ENCODE measurements around the gene EFNB2.

The EFNB2 gene, protein sequence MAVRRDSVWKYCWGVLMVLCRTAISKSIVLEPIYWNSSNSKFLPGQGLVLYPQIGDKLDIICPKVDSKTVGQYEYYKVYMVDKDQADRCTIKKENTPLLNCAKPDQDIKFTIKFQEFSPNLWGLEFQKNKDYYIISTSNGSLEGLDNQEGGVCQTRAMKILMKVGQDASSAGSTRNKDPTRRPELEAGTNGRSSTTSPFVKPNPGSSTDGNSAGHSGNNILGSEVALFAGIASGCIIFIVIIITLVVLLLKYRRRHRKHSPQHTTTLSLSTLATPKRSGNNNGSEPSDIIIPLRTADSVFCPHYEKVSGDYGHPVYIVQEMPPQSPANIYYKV

DNA sequence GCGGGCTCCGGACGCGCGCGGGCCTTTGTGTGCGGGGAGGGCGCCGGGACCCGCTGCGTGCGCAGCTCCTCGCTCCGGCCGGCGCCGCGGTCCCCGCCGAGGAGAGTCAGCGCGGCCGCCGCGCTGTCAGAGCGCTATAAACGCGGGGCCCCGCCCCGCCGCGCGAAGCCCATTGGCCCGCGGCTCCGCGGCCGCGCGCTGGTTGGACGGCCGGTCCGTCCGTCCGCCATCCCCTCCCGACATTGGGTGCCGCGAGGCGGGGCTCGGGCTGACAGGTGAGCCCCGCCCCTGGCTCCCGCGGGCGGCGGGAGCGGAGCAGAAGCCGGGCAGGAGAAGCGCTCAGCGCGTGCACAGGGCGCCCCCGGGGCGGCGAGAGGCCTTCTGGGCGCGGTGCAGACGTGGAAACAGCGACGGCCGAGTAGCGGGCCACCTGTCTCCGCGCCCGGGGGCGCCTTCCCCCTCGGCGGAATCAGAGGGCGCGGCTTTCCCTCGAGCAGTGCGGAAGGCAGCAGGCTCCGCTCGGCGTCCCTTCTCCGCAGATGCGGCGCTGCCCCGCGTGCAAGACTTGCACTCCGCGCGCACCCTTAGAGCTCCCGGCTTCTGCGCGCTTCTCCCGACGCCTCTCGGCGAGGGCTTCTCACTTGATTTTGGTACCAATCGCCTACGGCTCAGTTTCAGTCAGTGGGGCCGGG is at the start of gene EFNB2:
EFNB2 (minus strand) TSS at position 111 of the 692 bp plus-strand sequence. CDS start 698 bp downstream, outside the sequence.
- peak; percentile 63 to 73 for DNase-seq (ENCODE audit: low read depth in 2 of 2)

GRCh38 chr13:106581225-106581624 is 45.8 kb upstream of the EFNB2 start:
- no peak for DNase-seq (ENCODE audit: low read depth in 2 of 2)

GRCh38 chr13:106575896-106576295 is 40.4 kb upstream of the EFNB2 start:
- no peak for DNase-seq (ENCODE audit: low read depth in 2 of 2)

DNA sequence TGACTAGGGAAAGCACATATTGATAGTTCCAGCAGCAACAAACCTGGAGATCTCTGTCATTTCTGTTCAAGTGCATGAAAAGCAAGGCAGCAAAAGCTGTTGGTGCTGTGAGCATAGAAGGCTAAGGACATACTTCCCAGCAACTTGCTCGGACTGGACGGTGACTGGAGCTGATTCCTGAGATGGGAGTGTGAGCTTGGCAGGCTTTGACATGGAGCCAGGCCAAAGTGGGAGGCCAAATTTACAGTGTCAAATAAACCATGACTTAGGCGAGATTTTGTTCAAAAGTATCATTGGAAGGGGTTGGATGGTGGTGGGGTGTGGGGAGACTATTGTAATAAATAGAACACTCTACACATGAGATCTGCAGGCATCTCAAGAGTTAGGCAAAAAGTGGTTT is 38.4 kb upstream of the EFNB2 start:
- no peak for DNase-seq (ENCODE audit: low read depth in 2 of 2)

- no peak for DNase-seq (ENCODE audit: low read depth in 2 of 2)
Observed at GRCh38 chr13:106573284-106573846, 37.9 kb upstream of the EFNB2 start.

GRCh38 chr13:106570299-106570852 is 34.9 kb upstream of the EFNB2 start:
- peak; percentile 19 to 29 for DNase-seq (ENCODE audit: low read depth in 2 of 2)

GRCh38 chr13:106569233-106570095 is 34.0 kb upstream of the EFNB2 start:
- DNase-seq (ENCODE audit: low read depth in 2 of 2), result no peak

DNA sequence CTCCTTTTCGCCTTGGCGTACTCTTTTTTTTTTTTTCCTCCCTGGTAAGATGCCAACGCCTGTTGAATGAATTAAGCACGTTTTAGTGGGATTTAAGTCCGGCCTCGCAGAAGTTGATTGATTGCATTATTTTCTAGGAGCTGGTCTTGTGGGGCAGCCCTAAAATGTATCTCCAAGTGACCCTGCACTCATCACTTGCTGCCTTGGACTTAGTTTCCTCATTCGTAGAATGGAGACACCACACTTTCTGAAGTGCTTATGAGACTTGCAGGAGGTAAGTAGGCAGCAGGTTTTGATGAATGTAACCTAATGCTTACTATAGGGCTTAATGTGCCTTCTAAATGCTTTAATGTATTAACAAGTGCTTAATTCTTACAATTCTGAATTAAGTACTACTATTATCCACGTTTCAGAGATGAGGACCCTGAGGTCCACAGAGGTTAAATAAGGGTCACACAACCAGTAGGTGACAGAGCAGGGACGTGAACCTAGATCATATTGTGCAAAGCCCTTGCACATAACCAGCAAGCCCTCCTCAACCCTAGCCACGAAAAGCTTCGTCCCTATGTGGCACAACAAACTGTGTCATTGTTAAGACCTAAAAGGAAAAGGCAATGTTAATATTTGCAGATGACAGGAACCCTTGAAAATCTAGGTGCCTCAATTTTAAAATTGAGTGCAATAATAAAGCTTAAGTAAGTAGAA is 33.0 kb upstream of the EFNB2 start:
- DNase-seq (ENCODE audit: low read depth in 2 of 2), result no peak

DNA sequence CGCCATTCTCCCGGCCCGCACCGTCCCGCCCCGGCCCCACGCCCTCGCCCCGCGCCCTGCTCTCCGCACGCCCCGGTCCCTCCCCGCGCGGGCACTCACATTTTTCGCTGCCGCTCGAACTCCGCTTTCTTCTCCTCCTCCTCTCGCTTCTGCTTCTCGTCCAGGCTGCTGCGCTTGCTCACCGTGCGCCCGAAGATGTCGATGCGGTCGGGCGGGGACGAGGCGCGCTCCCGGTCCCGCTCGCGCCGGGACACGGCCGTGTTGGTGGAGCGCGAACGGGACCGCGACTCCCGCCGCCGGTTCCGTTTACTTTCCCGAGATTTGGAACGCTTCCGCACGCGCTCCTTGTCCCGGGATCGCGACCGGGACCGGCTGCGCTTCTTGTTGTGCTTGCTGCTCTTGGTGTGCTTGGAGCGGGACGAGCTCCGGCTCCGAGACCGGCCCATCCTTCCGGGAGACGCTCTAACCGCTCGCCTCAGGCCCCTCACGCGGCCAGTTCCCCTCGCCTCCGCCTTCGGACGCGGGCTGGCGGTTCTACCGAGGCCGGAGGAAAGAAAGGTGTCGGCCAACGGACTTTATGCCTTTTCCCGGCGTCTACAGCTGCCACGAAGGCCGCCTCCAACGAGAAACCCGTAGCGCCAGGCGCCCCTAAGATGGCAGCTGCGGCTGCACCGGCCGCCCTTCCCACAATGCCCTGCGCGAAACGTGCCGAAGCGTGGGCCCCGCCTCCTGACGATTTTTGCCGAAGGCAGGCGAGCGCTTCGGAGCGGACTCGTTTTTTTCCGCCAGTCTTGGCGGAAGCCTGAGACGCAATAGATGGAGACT is 32.2 kb upstream of the EFNB2 start, which contains the start of gene ARGLU1:
ARGLU1 (minus strand) TSS at position 664 of the 825 bp plus-strand sequence; CDS start at position 446, 218 bp downstream.
- peak; percentile 88 to 95 for DNase-seq (ENCODE audit: low read depth in 2 of 2)

DNA sequence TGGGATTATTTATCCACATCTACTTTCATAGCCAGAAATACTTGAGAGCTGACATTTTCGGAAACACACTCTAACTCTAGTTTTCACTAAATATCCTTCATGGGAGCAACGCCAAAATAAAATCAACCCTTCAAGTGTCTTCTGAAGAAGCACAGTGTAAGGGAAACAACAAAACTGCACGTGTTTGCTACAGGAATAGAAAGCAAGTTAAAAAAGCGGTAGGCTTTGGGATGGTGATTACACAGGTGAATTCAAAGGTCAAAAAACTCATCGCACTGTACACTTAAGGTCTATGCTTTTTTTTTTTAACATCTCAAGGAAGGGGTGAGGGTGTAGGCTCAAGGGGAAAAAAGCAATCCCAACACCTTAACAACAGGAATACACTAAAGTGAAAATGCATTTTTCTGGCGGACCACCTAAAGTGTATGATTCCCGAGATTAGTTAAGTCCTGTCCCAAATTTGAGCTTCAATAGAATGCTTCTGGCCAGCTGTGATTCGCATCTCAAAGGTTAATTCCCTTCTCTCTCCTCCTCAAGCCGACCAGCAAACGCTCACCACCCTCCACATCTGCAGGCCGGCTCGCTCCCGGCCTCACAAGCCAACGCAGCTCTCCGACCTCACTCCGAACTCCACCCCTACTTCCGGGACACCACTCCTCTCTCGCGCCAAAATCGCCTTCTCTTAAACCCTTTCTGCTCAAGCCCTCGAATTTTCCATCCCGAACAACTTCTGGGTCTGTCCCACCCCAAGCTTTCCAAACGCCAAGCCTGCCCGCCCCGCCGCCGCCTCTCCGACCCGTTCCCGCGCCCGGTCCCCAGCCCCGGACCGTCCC is 31.4 kb upstream of the EFNB2 start:
- DNase-seq (ENCODE audit: low read depth in 2 of 2), result no peak

- no peak for DNase-seq (ENCODE audit: low read depth in 2 of 2)
Observed at GRCh38 chr13:106565127-106565775, 29.8 kb upstream of the EFNB2 start.

- no peak for DNase-seq (ENCODE audit: low read depth in 2 of 2)
Observed at GRCh38 chr13:106562301-106562700, 26.8 kb upstream of the EFNB2 start.

DNA sequence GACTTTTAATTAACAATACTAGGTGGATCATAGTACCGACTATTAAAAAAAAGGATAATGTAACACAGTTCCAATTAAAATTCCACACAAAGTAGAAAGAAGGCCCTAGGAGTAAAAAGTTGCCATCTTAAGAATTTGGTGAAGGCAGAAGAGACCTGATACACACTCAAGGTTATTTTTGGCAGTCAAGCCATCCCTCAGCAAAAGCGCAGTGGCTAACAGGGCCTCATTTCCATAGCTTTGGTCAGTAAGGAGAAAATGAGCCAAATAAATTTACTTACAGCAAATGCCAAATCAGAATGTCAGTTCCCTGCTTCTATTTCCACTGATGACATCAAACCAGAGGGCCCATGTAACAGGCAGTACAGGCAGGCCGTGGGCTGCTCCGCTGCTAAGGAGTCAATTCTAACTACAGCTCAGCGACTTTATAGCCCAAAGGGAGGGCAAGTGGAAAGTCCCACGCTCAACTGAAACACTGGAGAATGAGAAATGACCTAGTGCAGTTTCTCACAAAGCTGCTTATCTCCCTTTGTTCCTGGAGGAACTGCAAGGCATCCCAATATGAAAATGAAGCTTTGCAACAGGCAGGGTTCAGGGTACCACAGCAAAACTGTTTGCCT is 26.2 kb upstream of the EFNB2 start:
- peak in 1 of 2 donors; percentile 19 for DNase-seq (ENCODE audit: low read depth in 2 of 2)

DNA sequence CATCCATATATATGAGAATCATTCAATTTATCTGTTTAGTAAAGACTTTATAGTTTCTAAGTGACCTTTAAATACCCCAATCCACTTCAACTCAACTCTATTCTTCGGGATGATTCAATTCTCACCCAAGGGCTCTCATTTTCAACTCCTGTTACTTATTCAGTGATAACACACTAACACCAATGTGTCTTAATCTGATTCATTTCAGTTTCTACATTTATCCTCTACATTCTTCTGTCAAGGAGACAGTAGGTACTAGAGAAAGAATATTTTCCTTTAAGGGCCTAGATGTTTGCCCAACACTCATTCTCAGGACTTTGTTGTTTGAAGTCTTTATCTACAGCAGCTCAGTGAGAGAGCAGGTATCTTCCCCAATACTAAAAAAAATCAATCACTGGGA is 25.4 kb upstream of the EFNB2 start:
- DNase-seq (ENCODE audit: low read depth in 2 of 2), result no peak

DNA sequence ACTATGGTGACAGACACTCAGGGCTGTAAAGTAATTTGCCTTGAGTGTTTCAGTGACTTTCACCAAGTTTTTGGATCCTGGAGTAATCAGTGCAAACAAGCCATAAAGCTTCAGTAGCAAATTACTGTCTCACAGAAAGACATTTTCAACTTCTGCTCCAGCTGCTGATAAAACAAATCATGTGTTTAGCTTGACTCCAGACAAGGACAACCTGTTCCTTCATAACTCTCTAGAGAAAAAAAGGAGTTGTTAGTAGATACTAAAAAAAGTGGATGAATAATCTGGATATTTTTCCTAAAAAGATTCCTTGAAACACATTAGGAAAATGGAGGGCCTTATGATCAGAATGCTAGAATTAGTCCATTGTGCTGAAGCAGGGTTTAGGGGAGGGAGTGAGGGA is 23.1 kb upstream of the EFNB2 start:
- no peak for DNase-seq (ENCODE audit: low read depth in 2 of 2)

- no peak for DNase-seq (ENCODE audit: low read depth in 2 of 2)
Observed at GRCh38 chr13:106555631-106556328, 20.3 kb upstream of the EFNB2 start.

GRCh38 chr13:106551751-106552150 is 16.3 kb upstream of the EFNB2 start:
- DNase-seq (ENCODE audit: low read depth in 2 of 2), result no peak

Data from stimulated activated CD4-positive, alpha-beta T cell treated with anti-CD3 and anti-CD28 coated beads, Interleukin-1b, Interleukin-23, amount 100 ng/mL, for 1 hour (primary cell).